ENCODE data around the gene CADPS2.

Gene CADPS2

DNA sequence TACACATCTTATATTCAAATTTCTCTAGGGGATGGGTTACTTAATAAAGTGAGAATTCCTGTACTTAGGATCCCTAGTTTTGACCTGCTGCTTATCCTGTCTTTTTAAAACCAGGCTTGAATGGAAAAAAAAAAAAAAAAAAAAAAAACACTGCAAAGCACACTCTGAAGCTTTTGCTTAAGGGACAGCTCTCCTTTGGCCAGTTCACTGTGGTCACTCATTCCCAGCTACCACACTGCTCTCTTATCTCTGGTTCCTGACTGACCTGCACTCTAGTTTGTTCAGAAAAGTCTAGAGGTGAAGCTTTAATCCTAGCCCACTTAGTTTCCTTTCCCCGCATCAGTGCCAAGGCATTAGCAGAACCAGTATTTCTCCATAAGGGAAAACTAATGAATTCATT, 82.4 kb downstream of the CADPS2 start:
- Histone ChIP-seq H3K9me3 (ENCODE audit: control insufficient read depth, insufficient read depth, low read length) (no peaks in the 10 kb centered on the region), H3K4me3 (ENCODE audit: low read depth, low read length) (no peak overlapping the region), H3K27me3 (ENCODE audit: control insufficient read depth, insufficient read depth, low read length) (no peaks in the 10 kb centered on the region), H3K36me3 (ENCODE audit: control insufficient read depth, insufficient read depth, low read length) (no peaks in the 10 kb centered on the region), H3K9ac (ENCODE audit: low read depth, low read length) (no peak overlapping the region), H3K4me1 (ENCODE audit: control insufficient read depth, insufficient read depth, low read length) (peaks cover 9% of the 10 kb centered on the region)

DNA sequence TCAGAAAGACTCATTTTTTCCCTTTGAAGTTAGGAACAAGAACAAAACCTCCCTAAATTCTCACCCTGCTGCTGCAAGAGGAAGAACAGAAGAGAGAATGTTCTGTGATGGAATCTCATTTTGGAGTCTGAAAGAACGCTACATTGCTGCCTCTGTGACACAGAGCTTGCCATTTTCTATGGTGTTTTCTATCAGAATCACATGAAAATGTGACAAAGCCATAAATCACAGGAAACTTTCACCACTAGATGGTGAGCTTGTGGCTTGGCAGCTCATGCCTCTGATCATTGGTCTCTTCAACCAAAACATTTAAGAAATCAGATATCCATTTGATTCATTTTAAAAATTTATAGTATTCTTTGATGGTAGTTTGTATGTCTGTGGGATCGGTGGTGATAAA, 82.9 kb downstream of the CADPS2 start:
- H3K4me1 ChIP-seq (ENCODE audit: control insufficient read depth, insufficient read depth, low read length): peaks cover 9% of the 10 kb centered on the region
- no peak overlapping the region for H3K4me3 ChIP-seq (ENCODE audit: low read depth, low read length)
- no peaks in the 10 kb centered on the region for H3K36me3 ChIP-seq (ENCODE audit: control insufficient read depth, insufficient read depth, low read length)
- H3K9me3 ChIP-seq (ENCODE audit: control insufficient read depth, insufficient read depth, low read length): no peaks in the 10 kb centered on the region
- peak overlapping the region; percentile 27 for H3K9ac ChIP-seq (ENCODE audit: low read depth, low read length)
- H3K27me3 ChIP-seq (ENCODE audit: control insufficient read depth, insufficient read depth, low read length): no peaks in the 10 kb centered on the region

DNA sequence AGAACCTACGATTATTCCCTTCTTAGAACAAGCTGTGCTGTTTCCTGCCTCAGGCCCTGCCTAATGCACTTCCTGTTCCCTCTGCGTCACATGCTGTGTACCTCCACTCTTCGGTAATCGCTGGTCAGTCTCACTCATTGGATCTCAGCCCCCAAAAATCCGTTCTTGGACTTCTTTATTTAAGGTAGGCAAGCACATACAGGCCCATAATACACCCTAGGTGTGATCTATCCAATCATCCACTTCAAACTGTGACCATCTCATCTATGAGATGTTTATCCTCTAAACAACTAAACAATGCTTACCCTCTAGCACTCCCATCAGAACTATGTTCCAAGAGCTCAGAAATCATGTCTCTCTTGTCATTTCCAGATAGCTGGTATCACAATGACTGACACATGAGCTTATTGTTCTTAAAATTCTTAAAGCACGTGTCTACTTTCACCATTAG, 83.9 kb downstream of the CADPS2 start:
- no peaks in the 10 kb centered on the region for H3K9me3 ChIP-seq (ENCODE audit: control insufficient read depth, insufficient read depth, low read length)
- peaks cover 9% of the 10 kb centered on the region for H3K4me1 ChIP-seq (ENCODE audit: control insufficient read depth, insufficient read depth, low read length)
- no peaks in the 10 kb centered on the region for H3K27me3 ChIP-seq (ENCODE audit: control insufficient read depth, insufficient read depth, low read length)
- H3K36me3 ChIP-seq (ENCODE audit: control insufficient read depth, insufficient read depth, low read length): no peaks in the 10 kb centered on the region
- H3K4me3 ChIP-seq (ENCODE audit: low read depth, low read length): no peak overlapping the region
- H3K9ac ChIP-seq (ENCODE audit: low read depth, low read length): no peak overlapping the region

DNA sequence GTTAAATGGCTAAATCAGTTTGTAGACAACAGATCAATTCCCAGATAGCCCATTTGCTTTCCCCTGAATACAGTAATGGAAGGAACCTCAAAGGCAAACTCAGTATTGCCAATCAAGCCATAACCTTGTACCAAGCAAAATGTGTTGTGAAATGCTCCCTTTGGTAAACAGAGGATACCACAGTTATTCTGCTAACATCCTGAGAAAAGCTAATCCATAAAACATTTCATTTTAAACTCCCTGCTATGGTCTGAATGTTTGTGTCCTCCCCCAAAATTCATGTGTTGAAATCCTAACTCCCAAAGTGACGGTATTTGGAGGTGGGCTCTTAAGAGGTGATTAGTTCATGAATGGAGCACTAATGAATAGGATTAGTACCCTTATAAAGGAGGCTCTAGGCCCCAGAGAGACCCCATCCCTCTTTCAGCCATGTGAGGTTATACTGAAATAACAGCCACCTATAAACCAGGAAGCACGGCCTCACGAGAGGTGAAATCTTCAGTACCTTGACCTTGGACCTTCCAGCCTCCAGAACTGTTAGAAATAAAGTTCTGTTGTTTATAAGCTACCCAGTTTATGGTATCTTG, 94.2 kb downstream of the CADPS2 start:
- no peaks in the 10 kb centered on the region for H3K9me3 ChIP-seq (ENCODE audit: control insufficient read depth, insufficient read depth, low read length)
- peaks cover 30% of the 10 kb centered on the region for H3K4me1 ChIP-seq (ENCODE audit: control insufficient read depth, insufficient read depth, low read length)
- no peak overlapping the region for H3K4me3 ChIP-seq (ENCODE audit: low read depth, low read length)
- no peaks in the 10 kb centered on the region for H3K36me3 ChIP-seq (ENCODE audit: control insufficient read depth, insufficient read depth, low read length)
- no peak overlapping the region for H3K9ac ChIP-seq (ENCODE audit: low read depth, low read length)
- no peaks in the 10 kb centered on the region for H3K27me3 ChIP-seq (ENCODE audit: control insufficient read depth, insufficient read depth, low read length)

DNA sequence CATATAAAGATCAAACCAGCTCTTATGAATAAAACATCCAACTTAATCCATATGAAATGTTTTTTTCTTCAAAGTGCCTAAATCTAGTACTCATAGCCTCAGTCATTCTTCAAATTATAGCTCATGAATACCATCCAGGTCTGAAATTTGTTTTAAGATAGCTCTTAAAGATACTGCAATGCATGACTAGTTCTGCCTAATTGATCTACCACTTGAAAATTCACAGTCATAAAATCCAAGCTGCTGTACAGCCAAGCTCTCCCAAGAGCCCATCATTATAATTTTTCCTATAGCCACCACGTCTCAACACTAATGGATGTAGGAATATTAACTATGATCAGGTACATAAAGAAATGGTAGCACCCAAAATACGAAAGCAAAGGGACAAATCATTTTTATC, 95.7 kb downstream of the CADPS2 start:
- H3K9ac ChIP-seq (ENCODE audit: low read depth, low read length): no peak overlapping the region
- H3K27me3 ChIP-seq (ENCODE audit: control insufficient read depth, insufficient read depth, low read length): no peaks in the 10 kb centered on the region
- H3K4me1 ChIP-seq (ENCODE audit: control insufficient read depth, insufficient read depth, low read length): peaks cover 30% of the 10 kb centered on the region
- no peak overlapping the region for H3K4me3 ChIP-seq (ENCODE audit: low read depth, low read length)
- H3K36me3 ChIP-seq (ENCODE audit: control insufficient read depth, insufficient read depth, low read length): no peaks in the 10 kb centered on the region
- no peaks in the 10 kb centered on the region for H3K9me3 ChIP-seq (ENCODE audit: control insufficient read depth, insufficient read depth, low read length)

DNA sequence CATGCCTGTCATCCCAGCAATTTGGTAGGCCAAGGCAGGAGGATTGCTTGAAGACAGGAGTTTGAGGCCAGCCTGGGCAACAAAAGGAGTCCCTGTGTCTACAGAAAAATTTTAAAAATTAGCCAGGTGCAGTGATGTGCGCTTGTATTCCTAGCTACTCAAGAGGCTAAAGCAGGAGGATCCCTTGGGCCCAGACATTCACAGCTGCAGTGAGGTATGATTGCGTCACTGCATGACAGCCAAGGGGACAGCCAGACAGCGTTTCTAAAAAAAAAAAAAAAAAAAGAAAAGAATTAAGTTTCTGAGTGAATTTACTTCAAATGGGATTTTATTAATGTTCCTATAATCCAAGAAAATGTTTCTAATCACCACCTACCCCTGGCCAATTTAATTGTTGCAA, 96.1 kb downstream of the CADPS2 start:
- Histone ChIP-seq H3K36me3 (ENCODE audit: control insufficient read depth, insufficient read depth, low read length) (no peaks in the 10 kb centered on the region), H3K4me3 (ENCODE audit: low read depth, low read length) (no peak overlapping the region), H3K4me1 (ENCODE audit: control insufficient read depth, insufficient read depth, low read length) (peaks cover 30% of the 10 kb centered on the region), H3K27me3 (ENCODE audit: control insufficient read depth, insufficient read depth, low read length) (no peaks in the 10 kb centered on the region), H3K9ac (ENCODE audit: low read depth, low read length) (no peak overlapping the region), H3K9me3 (ENCODE audit: control insufficient read depth, insufficient read depth, low read length) (no peaks in the 10 kb centered on the region)

GRCh38 chr7:122789156-122789555, 97.1 kb downstream of the CADPS2 start:
- H3K36me3 ChIP-seq (ENCODE audit: control insufficient read depth, insufficient read depth, low read length): no peaks in the 10 kb centered on the region
- no peak overlapping the region for H3K9ac ChIP-seq (ENCODE audit: low read depth, low read length)
- H3K4me1 ChIP-seq (ENCODE audit: control insufficient read depth, insufficient read depth, low read length): peaks cover 30% of the 10 kb centered on the region
- H3K9me3 ChIP-seq (ENCODE audit: control insufficient read depth, insufficient read depth, low read length): no peaks in the 10 kb centered on the region
- H3K27me3 ChIP-seq (ENCODE audit: control insufficient read depth, insufficient read depth, low read length): no peaks in the 10 kb centered on the region
- H3K4me3 ChIP-seq (ENCODE audit: low read depth, low read length): no peak overlapping the region

GRCh38 chr7:122770686-122771335, 115.4 kb downstream of the CADPS2 start:
- Histone ChIP-seq H3K36me3 (ENCODE audit: control insufficient read depth, insufficient read depth, low read length) (no peaks in the 10 kb centered on the region), H3K4me3 (ENCODE audit: low read depth, low read length) (no peak overlapping the region), H3K9me3 (ENCODE audit: control insufficient read depth, insufficient read depth, low read length) (no peaks in the 10 kb centered on the region), H3K27me3 (ENCODE audit: control insufficient read depth, insufficient read depth, low read length) (no peaks in the 10 kb centered on the region), H3K9ac (ENCODE audit: low read depth, low read length) (no peak overlapping the region), H3K4me1 (ENCODE audit: control insufficient read depth, insufficient read depth, low read length) (peaks cover 12% of the 10 kb centered on the region)

DNA sequence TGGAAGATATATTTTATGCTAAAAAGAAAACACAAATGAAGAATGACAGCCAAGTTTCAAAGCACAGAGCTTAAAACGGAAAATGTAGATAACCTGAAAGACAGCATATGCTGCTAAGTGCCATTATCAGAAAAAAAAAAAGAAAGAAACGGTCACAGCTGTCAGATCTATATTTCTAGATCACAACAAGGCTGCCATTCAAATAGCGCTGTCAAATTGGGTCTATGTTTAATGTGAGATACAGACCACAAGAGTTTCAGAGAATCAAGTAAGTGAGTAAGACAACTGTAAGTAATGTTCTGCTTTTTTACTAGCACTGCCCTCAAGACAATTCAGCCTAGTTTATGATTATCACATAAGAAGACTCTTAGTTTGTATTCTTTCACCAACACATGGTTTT, 117.4 kb downstream of the CADPS2 start:
- Histone ChIP-seq H3K4me3 (ENCODE audit: low read depth, low read length) (no peak overlapping the region), H3K9ac (ENCODE audit: low read depth, low read length) (no peak overlapping the region), H3K9me3 (ENCODE audit: control insufficient read depth, insufficient read depth, low read length) (no peaks in the 10 kb centered on the region), H3K36me3 (ENCODE audit: control insufficient read depth, insufficient read depth, low read length) (no peaks in the 10 kb centered on the region), H3K4me1 (ENCODE audit: control insufficient read depth, insufficient read depth, low read length) (peaks cover 12% of the 10 kb centered on the region), H3K27me3 (ENCODE audit: control insufficient read depth, insufficient read depth, low read length) (no peaks in the 10 kb centered on the region)

- no peaks in the 10 kb centered on the region for H3K36me3 ChIP-seq (ENCODE audit: control insufficient read depth, insufficient read depth, low read length)
- no peaks in the 10 kb centered on the region for H3K9me3 ChIP-seq (ENCODE audit: control insufficient read depth, insufficient read depth, low read length)
- H3K4me1 ChIP-seq (ENCODE audit: control insufficient read depth, insufficient read depth, low read length): peaks cover 12% of the 10 kb centered on the region
- no peak overlapping the region for H3K9ac ChIP-seq (ENCODE audit: low read depth, low read length)
- no peaks in the 10 kb centered on the region for H3K27me3 ChIP-seq (ENCODE audit: control insufficient read depth, insufficient read depth, low read length)
- H3K4me3 ChIP-seq (ENCODE audit: low read depth, low read length): no peak overlapping the region
Observed at GRCh38 chr7:122767339-122767738, 118.9 kb downstream of the CADPS2 start.

- H3K36me3 ChIP-seq (ENCODE audit: control insufficient read depth, insufficient read depth, low read length): no peaks in the 10 kb centered on the region
- H3K27me3 ChIP-seq (ENCODE audit: control insufficient read depth, insufficient read depth, low read length): no peaks in the 10 kb centered on the region
- H3K9me3 ChIP-seq (ENCODE audit: control insufficient read depth, insufficient read depth, low read length): no peaks in the 10 kb centered on the region
- H3K4me1 ChIP-seq (ENCODE audit: control insufficient read depth, insufficient read depth, low read length): peaks cover 12% of the 10 kb centered on the region
- H3K4me3 ChIP-seq (ENCODE audit: low read depth, low read length): no peak overlapping the region
- H3K9ac ChIP-seq (ENCODE audit: low read depth, low read length): no peak overlapping the region
Observed at GRCh38 chr7:122766593-122766992, 119.7 kb downstream of the CADPS2 start.

GRCh38 chr7:122764902-122765301, 121.4 kb downstream of the CADPS2 start:
- Histone ChIP-seq H3K27me3 (ENCODE audit: control insufficient read depth, insufficient read depth, low read length) (no peaks in the 10 kb centered on the region), H3K9ac (ENCODE audit: low read depth, low read length) (no peak overlapping the region), H3K9me3 (ENCODE audit: control insufficient read depth, insufficient read depth, low read length) (no peaks in the 10 kb centered on the region)

More at GRCh38 chr7:122764902-122765301, 121.4 kb downstream of the CADPS2 start:
- H3K4me1 ChIP-seq (ENCODE audit: control insufficient read depth, insufficient read depth, low read length): peaks cover 12% of the 10 kb centered on the region
- H3K36me3 ChIP-seq (ENCODE audit: control insufficient read depth, insufficient read depth, low read length): no peaks in the 10 kb centered on the region
- H3K4me3 ChIP-seq (ENCODE audit: low read depth, low read length): no peak overlapping the region
